Progenitor cell of endocrine pancreas (in vitro differentiated cells): ENCODE results near the gene PRSS38. TPM values are rescaled to one million over a fixed set of nuclear protein-coding genes. Genes with fewer than 3 reads are reported as not detected.
A peak's percentile ranks its signal among the peaks of the same experiment; 100 is the strongest.

ENCODE experiments used
- DNase-seq: peaks from one replicate; pipeline ENCODE4 v3.0.0; 2021; ENCODE audit warnings: low spot score; ENCODE audit not compliant: unreplicated experiment
- H3K27ac Mint-ChIP-seq: 2 replicates; pipeline ENCODE4 v1.8.0; 2021; ENCODE audit warnings: mild to moderate bottlenecking, moderate library complexity, mixed read lengths
- H3K27me3 Mint-ChIP-seq: 2 replicates; pipeline ENCODE4 v1.8.0; 2021; ENCODE audit warnings: mixed read lengths
- H3K36me3 Mint-ChIP-seq: 2 replicates; pipeline ENCODE4 v1.8.0; 2022; ENCODE audit warnings: mixed read lengths; ENCODE audit not compliant: insufficient read depth
- H3K4me1 Mint-ChIP-seq: 2 replicates; pipeline ENCODE4 v1.8.0; 2021; ENCODE audit warnings: low read depth, mixed read lengths
- H3K4me3 Mint-ChIP-seq: 2 replicates; pipeline ENCODE4 v1.8.0; 2021; ENCODE audit warnings: low read depth, mild to moderate bottlenecking, moderate library complexity, mixed read lengths
- H3K9me3 Mint-ChIP-seq: 2 replicates; pipeline ENCODE4 v1.8.0; 2021; ENCODE audit warnings: low read depth, mixed read lengths
- total RNA-seq: library from RNA; stranded (reverse); gene quantifications from 2 replicates; pipeline ENCODE4 v1.2.1, GENCODE V29; 2021
- TF ChIP-seq, protein P1 (sequence below): fragments of 200-600 bp; sonication (generic); IDR thresholded peaks from one replicate; pipeline ENCODE4 v1.5.0; 2021; ENCODE audit warnings: antibody characterized with exemption, mild to moderate bottlenecking; ENCODE audit not compliant: unreplicated experiment

The PRSS38 gene
- total RNA-seq, 1 donor from 2014 or later, result not detected

- Mint-ChIP-seq H3K36me3 (peaks cover 4% of the 10 kb centered on the region), H3K4me1 (no peaks in the 10 kb centered on the region), H3K9me3 (no peaks in the 10 kb centered on the region), H3K27ac (no peak overlapping the region), H3K27me3 (peaks cover 7% of the 10 kb centered on the region), H3K4me3 (no peak overlapping the region)
- no peak for DNase-seq
- TF ChIP-seq, protein P1, sequence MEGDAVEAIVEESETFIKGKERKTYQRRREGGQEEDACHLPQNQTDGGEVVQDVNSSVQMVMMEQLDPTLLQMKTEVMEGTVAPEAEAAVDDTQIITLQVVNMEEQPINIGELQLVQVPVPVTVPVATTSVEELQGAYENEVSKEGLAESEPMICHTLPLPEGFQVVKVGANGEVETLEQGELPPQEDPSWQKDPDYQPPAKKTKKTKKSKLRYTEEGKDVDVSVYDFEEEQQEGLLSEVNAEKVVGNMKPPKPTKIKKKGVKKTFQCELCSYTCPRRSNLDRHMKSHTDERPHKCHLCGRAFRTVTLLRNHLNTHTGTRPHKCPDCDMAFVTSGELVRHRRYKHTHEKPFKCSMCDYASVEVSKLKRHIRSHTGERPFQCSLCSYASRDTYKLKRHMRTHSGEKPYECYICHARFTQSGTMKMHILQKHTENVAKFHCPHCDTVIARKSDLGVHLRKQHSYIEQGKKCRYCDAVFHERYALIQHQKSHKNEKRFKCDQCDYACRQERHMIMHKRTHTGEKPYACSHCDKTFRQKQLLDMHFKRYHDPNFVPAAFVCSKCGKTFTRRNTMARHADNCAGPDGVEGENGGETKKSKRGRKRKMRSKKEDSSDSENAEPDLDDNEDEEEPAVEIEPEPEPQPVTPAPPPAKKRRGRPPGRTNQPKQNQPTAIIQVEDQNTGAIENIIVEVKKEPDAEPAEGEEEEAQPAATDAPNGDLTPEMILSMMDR, result no peak
Observed at GRCh38 chr1:227779685-227780084, 35.8 kb upstream of the PRSS38 start.

GRCh38 chr1:227780101-227781044, 35.1 kb upstream of the PRSS38 start:
- Mint-ChIP-seq H3K27me3 (peaks cover 12% of the 10 kb centered on the region), H3K36me3 (peaks cover 4% of the 10 kb centered on the region), H3K27ac (peak overlapping the region; percentile 69), H3K4me3 (no peak overlapping the region), H3K9me3 (no peaks in the 10 kb centered on the region), H3K4me1 (no peaks in the 10 kb centered on the region)
- TF ChIP-seq, protein P1, result no peak
- DNase-seq, result no peak

DNA sequence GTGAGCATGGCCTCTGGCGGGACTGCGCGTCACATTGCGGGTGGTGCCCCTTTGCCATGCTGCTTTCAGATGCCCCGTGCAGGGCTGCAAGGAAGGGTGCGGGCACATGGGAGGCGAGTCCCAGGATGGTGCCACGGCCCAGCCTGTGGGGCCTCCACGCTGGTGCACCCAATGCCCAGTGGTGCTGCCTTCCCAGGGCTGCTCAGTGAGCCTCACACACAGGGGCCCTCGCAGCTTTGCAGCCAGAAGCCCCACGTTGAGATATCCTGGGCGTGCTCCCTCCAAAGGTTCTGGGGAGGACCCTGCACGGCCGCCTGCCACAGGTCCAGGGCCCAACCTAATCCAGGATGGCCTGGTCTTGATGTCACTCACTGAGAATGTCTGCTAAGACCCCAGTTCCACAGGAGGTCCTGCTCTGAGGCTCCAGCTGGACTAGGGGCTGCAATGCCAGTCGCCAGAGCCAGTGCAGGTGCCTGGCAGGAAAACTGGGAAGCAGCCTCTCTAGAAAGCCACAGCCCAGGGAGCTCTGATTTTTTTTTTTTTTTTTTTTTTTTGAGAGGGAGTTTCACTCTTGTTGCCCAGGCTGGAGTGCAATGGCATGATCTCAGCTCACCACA, 34.1 kb upstream of the PRSS38 start:
- no peaks in the 10 kb centered on the region for H3K9me3 Mint-ChIP-seq
- DNase-seq, result no peak
- peaks cover 22% of the 10 kb centered on the region for H3K27me3 Mint-ChIP-seq
- H3K36me3 Mint-ChIP-seq, result peaks cover 4% of the 10 kb centered on the region
- TF ChIP-seq, protein P1, result no peak
- H3K4me1 Mint-ChIP-seq, result no peaks in the 10 kb centered on the region
- no peak overlapping the region for H3K4me3 Mint-ChIP-seq
- no peak overlapping the region for H3K27ac Mint-ChIP-seq

- Mint-ChIP-seq H3K27me3 (peaks cover 28% of the 10 kb centered on the region), H3K4me3 (no peak overlapping the region), H3K4me1 (peaks cover 4% of the 10 kb centered on the region), H3K9me3 (no peaks in the 10 kb centered on the region), H3K27ac (no peak overlapping the region), H3K36me3 (peaks cover 4% of the 10 kb centered on the region)
- no peak for DNase-seq
- TF ChIP-seq, protein P1, result no peak
Observed at GRCh38 chr1:227782226-227782625, 33.2 kb upstream of the PRSS38 start.

DNA sequence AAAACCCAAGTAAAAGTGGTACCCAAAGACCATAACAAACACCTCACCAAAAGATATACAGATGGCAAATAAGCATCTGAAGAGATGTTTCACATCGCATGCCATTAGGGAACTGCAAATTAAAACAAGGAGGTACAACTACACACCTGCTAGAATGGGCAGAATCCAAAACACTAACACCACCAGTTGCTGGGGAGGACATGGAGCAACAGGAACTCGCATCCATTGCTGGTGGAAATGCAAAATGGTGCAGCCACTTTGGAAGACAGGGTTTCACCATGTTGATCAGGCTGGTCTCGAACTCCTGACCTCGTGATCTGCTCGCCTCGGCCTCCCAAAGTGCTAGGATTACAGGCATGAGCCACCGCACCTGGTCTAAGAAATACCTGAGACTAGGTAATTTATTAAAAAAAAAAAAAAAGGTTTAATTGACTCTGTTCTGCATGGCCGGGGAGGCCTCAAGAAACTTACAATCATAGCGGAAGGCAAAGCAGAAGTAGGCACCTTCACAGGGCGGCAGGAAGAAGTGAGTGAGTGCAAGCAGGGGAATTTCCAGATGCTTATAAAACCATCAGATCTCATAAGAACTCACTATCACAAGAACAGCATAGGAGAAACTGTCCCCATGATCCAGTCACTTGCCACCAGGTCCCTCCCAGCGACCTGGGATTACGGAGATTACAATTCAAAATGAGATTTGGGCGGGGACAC, 30.2 kb upstream of the PRSS38 start:
- DNase-seq, result no peak
- Mint-ChIP-seq H3K9me3 (no peaks in the 10 kb centered on the region), H3K4me1 (peaks cover 5% of the 10 kb centered on the region), H3K27me3 (peaks cover 46% of the 10 kb centered on the region), H3K27ac (no peak overlapping the region), H3K4me3 (no peak overlapping the region), H3K36me3 (peaks cover 4% of the 10 kb centered on the region)
- TF ChIP-seq, protein P1, result no peak
